Stimulated activated CD8-positive, alpha-beta memory T cell treated with anti-CD3 and anti-CD28 coated beads, Interleukin-15, amount 100 ng/mL, for 48 hours (primary cell): ENCODE results near the gene MYBL2.
"Not testable (repeated sequence)": the region's sequence is repeated elsewhere in the genome, so short reads cannot be mapped to it uniquely, and the experiment has no call there.

ENCODE experiments used
- DNase-seq, 2 donors: peaks; one replicate each; pipeline ENCODE4 v3.0.0-alpha.2; 2020; ENCODE audit warnings: low read depth in 2 of 2

MYBL2 gene

DNA sequence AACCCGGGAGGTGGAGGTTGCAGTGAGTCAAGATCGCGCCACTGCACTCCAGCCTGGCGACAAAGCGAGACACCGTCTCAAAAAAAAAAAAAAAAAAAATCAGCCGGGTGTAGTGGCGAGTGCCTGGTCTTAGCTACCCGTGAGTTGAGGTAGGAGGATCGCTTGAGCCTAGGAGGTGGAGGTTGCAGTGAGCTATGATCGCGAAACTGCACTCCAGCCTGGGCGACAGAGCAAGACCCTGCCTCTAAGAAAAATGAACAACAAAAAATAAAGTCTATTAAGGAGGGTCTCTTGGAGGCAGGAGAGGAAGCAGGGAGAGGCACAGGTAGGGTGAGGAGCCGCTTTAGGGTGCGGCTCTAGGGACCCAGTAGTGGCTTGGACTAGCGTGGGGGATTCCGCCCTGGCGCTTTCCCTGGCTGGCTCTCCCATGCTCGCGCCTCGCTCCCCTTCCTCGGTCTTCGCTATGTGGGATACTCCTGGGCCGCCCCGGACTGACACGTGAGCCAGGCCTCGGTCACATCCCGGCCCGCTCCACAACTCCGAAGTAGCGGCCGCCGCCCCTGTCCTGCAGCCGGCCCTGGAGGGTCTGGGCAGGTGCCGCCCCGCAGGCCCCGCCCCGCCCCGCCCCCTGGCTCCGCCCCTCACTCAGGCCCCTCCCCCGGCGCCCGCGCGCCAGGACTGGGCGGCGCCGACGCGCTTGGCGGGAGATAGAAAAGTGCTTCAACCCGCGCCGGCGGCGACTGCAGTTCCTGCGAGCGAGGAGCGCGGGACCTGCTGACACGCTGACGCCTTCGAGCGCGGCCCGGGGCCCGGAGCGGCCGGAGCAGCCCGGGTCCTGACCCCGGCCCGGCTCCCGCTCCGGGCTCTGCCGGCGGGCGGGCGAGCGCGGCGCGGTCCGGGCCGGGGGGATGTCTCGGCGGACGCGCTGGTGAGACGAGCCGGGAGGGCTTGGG is at the start of gene MYBL2:
MYBL2 (plus strand) TSS at position 739 of the 953 bp plus-strand sequence; CDS start at position 909, 170 bp downstream.
- peak; percentile 49 to 60 for DNase-seq

DNA sequence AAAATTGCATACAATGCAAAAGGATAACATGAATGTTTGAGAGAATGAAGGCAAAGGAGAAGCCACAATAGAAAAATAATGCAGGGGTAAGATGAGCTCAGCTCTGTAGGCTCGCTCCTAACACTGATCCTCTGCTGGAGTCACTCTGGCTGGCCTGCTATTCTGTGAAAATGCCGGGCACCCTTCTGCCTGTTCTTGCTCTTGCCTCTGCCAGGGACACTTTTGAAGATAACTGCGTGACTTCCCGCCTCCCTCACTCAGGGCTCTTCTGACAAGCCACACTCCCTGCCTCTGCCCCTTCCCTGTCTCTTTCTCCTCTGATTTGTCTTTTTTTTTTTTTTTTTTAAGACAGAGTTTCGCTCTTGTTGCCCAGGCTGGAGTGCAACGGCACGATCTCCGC is 35.3 kb upstream of the MYBL2 start:
- DNase-seq, result no peak

DNA sequence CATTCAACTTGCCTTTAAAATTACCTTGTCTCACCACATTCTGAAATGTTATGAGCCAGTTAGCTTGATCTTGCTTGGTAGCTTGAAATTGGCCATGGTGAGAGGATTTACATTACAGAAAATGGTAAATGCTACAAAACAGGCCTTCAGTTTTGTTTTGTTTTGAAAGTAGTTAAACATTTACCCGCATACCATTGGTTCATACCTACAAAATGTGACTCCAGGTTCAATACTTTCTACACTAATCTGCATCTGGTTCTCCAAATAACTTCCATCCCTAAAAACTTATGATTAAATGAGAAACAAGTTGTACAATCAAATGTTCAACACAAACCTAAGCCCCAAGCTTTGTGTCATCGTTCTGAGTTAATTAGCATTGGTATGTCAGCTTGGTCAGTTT is 30.5 kb upstream of the MYBL2 start:
- no peak for DNase-seq

DNA sequence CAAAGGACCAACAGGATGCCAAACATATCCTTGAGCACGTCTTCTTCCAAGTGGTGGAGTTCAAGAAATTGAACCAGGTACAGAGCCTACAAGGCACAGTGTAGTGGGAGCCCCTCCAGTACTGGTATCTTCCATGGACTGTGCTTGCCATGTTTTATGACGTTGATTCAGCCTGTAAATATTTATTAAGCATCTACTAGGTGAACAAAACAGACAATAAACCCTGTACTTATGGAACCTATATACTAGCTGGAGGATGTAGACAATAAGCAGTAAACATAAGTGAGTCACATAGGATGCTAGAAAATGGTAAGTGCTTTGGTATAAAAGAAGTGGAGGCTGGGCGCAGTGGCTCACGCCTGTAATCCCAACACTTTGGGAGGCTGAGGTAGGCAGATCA is 24.4 kb upstream of the MYBL2 start:
- DNase-seq, result no peak

DNA sequence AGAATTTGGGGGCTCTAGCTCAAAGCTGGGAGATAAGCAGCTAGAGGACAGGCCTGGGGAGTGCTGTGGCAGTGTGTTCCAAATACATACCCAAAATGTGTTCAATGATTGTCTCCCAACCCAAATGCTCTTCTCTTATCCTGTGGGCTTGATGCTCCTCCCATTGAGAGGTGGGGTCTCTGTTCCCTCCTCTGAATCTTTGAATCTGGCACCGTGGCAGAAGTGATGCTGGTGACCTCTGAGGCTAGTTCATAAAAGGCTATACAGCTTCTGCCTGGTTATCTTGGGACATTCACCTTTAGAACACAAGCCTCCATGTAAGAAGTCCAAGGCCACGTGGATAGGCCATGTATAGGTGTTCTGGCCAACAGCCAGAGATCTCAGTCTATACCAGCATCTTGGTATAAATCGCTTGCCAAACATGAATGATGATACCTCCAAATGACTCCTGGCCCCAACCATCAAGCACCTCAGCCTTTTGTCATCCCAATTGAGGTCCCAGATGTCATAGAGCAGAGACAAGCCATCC is 15.9 kb upstream of the MYBL2 start:
- DNase-seq, result no peak

DNA sequence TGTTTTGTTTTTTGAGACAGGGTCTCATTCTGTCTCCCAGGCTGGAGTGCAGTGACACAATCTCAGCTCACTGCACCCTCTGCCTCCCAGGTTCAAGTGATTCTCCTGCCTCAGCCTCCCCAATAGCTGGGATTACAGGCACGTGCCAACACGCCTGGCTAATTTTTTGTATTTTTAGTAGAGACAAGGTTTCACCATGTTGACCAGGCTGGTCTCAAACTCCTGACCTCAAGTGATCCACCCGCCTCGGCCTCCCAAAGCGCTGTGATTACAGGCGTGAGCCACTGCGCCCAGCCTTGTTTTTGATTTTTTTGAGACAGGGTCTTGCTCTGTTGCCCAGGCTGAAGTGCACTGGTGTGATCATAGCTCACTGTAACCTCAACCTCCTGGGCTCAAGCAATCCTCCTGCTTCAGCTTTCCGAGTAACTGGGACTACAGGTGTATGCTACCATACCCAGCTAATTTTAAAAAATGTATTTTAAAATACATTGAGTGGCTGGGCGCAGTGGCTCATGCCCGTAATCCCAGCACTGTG is 15.2 kb upstream of the MYBL2 start:
- not testable (repeated sequence) for DNase-seq

DNA sequence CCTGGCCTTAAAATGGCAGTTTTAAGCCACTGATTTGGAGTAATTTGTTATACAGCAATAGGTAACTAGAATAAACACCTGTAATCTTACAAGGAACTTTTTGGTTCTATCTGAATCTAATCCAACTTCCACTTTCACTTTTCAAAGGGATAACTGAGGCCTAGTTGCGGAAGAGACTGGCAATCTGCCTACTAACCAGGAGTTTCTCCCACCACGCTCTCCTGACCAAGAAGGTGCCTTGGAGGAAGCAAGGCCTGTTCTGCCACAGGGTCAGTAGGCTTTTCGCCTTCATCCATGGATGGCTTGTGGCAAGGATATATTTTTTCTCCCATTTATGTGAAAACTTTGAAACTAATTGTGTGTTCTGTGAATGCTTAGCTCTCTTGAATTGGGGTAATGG is 12.9 kb upstream of the MYBL2 start:
- no peak for DNase-seq

DNA sequence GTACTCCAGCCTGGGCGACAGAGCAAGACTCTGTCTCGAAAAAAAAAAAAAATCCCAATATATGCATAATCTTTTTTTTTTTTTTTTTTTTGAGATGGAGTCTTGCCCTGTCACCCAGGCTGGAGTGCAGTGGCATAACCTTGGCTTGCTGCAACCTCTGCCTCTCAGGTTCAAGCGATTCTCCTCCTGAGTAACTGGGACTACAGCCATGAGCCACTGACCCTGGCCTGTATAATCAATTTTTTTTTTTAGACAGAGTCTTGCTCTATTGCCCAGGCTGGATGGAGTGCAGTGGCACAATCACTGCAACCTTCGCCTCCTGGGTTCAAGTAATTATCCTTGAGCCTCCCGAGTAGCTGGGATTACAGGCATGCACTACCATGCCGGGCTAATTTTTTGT is 11.7 kb upstream of the MYBL2 start:
- not testable (repeated sequence) for DNase-seq

DNA sequence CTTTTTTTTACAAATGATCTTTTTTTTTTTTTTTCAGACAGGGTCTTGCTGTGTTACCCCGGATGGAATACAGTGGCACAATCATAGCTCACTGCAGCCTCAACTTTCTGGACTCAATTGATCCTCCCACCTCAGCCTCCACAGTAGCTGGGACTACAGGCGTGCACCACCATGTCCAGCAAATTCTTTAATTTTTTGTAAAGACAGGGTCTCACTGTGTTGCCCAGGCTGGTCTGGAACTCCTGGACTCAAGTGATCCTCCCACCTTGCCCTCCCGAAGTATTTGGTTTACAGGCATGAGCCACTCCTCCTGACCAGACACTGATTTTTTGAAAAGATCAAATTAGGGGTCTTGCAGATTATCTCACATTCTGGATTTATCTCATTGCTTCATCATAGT is 11.0 kb upstream of the MYBL2 start:
- no peak for DNase-seq

DNA sequence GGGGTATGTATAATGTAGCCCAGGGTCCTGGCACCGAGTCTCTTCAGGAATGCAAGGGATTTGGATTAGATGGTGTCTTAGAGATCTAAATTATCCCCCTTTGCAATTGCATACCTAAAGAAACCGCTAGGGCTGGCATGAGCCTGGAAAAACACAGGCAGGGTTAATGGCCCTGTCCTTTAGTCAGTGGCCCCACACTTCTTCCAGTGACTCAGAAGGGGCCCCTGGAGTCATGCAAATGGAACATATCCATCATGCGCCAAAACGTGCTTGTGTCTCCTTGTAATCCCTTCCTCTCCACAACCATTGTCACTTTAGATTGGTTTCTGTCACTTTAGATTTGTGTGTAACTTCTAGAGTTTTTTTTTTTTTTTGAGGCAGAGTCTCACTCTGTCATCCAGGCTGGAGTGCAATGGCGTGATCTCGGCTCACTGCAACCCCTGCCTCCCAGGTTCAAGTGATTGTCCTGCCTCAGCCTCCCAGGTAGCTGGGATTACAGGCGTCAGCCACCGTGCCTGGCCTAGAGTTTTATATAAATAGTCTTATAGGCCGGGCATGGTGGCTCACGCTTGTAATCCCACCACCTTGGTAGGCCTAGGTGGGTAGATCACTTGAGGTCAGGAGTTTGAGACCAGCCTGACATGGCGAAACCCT is 8.7 kb upstream of the MYBL2 start:
- peak; percentile 27 to 49 for DNase-seq

DNA sequence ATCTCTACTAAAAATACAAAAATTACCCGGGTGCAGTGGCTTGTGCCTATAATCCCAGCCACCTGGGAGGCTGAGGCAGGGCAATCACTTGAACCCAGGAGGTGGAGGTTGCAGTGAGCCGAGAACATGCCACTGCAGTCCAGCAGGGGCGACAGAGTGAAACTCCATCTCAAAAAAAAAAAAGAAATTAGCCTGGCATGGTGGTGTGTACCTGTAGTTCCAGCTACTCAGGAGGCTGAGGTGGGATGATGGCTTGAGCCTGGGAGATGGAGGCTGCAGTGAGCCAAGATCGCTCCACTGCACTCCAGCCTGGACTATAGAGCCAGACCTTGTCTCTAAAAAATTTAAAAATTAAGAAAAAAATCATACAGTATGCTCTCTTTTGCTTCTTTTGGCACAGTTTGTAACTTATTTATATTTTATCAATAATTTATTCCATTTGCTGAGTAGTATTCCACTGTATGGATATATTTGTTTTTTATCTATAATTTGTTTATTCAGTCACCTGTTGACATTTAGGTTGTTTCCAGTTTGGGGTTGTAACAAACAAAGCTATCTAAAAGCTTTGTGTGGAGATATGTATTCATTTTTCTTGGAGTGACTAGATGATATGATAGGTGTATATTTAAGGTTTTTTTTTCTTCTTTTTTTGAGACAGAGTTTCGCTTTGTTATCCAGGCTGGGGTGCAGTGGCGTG is 8.0 kb upstream of the MYBL2 start:
- DNase-seq, result no peak

DNA sequence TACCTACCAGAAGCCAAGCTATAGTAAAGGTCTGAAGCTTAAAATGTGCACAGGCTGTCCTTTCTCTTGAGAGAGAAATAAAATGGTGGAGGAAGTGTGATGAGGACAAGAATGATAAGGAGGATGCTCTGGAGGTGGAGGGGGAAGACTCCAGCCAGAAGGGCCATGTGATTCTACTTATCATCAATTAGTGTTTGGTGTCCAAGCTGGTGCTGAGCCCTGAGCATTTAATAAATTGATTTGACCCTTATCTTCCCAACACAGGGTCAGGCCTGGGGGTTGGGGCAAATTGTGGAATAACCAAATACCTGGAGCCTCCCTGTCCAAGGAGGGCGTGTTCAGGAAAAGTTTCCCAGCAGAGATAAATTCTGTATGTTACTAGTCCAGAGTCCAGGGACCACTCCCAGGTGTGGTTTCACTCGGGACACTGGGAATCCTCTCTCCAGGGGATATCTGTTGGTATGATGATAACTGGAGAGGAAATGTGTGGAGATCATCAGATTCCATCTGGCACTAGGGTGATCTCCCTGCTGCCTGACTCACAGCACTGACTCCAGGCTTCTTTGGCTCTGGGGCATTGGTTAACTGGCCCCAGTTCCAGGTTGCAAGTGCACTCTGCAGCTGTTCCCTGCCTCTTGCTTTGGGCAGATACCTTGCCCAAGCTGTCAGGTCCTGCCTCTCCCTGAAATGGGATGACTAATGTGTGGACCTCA is 3.8 kb upstream of the MYBL2 start:
- DNase-seq, result no peak

DNA sequence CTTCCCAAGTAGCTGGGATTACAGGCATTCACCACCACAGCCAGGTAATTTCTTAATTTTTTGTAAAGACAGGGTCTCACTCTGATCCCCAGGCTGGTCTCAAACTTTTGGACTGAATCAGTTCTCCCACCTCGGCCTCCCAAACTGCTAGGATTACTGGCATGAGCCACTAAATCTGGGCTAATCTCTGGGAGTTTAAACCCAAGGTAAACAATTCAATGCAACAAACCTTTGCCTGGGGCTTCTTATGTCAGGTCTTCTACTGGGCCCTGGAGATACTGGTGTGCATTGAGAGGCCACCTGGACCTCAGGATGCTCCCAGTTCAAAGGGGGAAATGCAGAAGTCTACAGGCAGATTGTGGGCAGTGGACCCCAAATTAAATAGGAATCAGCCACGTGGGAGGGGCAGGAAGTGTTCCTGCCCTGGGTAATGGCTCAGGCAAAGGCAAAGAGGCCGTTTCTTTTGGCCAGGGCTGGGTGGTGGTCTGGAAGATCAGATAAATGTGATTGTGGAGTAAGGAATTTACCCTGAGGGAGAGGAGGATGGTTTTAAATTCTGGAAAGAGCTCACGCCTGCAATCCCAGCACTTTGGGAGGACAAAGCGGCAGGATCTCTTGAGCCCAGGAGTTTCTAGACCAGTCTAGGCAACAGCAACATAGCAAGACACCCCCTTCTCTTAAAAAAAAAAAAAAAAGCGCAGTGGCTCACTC is 1.3 kb upstream of the MYBL2 start:
- no peak for DNase-seq

DNA sequence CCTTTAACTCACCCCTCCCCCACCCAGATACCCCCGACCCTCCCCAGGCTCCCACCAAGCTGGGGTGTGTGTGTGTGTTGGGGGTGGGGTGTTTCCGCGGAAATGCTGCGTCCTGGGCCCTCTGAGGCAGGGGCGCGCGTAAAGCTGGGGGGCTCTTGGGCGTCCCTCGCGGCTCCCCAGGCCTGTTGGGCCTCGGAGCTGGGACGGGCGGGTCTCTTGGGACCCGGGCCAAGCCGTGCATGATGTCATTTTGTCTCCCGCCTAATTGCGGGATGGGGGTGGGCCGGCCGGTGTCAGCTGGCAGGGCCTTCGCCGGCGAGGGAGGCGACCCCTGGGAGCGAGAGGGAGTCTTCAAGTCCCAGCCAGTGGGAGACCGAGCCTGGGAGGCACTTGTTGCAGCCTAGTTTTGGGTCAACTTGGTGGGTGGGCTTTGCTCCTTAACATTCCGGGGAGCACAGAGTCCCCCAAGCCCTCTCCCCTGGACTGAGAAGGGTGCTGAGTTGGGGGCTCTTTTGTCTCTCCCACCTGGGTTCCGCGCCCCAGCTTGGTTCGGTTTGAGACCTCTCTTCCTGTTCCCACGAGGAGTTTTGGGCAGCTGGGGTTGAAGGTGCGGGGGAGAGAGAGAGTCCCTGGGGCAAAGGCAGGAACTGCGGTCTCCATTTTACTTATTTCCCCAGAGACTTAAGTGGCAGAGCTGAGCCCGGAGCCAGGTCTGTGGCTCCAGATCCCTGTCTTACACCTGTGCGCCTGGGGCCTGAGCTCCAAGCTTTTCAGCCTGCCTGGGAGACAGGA is 623 bp downstream of the MYBL2 start:
- DNase-seq, result no peak

DNA sequence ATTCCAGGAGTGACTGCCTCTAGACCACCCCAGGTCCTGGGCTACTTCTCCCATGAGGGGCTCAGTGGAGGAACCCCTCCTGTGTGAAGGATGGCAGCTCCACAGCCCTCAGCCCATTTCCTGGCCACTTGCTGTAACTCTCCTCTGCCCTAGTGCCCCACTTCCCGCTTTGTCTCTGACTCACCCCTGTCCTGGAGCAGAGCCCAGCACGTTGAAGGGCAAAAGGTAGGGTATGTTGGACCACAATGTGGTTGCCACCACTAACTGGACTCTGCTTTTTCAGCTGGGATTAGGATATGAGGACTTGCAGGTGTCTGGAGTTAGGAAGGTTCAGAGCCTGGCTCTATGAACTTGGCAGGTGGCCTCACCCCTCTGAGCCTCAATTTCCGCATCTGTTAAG is 2.4 kb downstream of the MYBL2 start:
- no peak for DNase-seq

DNA sequence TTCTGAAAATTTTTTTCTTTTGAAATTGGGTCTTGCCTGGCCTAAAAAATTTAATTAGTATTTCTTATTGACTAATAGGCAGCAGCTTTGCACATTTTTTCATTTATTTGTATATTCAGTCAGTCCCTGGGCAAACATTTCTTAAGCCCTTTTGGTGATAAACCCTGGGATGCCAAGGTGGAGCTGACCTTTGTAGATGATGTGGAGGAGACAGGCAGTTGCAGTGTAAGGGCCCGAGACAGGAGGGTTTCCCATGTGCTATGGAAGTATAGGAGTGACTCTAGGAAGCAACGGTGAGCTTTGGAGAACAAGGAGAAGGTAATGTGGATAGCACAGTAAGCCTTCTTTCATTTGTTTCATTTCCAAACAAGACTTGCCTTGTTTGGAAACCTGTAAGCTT is 3.5 kb downstream of the MYBL2 start:
- no peak for DNase-seq

DNA sequence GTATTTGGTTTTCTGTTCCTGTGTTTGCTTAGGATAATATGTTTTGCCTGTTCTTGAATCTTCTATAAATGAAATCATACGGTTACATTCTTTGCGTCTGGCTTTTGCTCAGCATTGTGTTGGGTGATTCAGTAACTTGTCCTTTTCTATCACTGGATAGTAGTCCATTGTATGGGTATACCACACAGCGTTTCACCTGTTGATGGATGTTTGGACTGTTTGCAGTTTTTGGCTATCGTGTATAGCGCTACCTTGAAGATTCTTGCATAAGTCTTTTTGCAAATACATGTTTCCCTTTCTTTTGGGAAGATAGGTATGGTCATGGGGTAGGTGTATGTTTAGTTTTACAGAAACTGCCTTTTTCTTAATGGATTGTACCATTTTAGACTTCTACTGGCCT is 9.5 kb downstream of the MYBL2 start:
- DNase-seq, result no peak

DNA sequence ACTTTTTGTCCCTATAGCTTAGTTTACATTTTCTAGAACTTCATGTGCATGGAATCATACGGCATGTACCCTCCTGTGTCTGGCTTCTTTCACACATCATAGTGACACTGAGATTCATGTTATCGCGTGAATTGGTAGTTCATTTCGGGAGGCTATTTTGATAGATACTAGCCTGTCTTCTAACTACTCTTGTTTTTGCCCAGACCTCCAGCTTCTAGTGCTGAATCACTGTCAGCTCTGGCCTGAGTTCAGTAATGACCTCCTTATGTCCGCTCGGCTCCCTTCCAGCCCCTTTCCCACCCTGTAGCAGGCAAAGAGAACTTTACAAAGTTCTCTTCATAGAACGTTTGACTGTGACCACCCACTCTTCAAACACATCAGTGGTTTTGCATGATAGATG is 14.1 kb downstream of the MYBL2 start:
- DNase-seq, result no peak

DNA sequence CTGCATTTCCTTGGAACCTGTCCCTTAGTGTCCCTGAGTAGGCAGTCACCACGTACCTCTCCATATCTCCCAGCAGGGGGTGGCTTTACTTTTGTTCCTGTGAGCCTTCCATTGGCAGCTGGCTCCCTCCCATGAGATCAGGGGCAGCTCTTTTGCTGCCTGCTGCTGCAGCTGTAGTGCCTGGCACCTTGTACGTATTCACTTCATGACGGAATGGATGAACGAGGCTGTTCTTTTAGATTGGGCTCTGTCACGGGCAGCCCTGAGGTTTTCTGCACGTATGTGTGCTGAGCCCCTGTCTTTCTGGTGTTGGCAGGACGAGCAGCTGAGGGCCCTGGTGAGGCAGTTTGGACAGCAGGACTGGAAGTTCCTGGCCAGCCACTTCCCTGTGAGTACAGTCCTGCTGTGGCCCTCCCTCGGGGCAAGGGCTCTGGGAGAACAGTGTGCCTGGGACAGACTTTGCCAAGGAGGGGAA is 14.6 kb downstream of the MYBL2 start:
- no peak for DNase-seq

DNA sequence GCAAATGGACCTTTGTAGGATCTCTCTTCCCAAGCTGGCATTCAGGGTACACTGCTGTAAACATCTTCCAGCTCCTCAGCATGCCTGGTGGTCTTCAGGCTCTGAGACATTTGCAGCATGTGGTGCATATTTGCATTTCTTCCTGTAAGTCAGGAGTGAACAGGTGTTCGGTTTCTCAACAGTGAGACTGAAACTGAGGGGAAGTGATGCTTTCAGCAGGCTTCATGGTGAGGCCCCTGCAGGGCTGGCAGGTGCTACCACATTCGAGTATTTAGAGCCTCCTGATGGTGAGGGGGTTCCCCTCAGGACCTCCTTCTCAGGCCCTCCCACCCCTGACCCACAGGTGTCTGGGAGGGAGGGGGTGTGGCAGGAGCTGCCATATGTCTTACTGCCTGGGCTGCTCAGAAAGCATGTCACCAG is 15.1 kb downstream of the MYBL2 start:
- DNase-seq, result no peak
